GM19468 (cell line): Measurements from ENCODE around the gene SLC12A8.

Experiments
- ATAC-seq: cut with Tn5 transposase; IDR thresholded peaks from one replicate; pipeline ENCODE4 v1.9.1; 2021; ENCODE audit warnings: mild to moderate bottlenecking, moderate library complexity, moderate number of reproducible peaks; ENCODE audit not compliant: unreplicated experiment; ENCODE audit errors: extremely low read depth

The SLC12A8 gene

DNA sequence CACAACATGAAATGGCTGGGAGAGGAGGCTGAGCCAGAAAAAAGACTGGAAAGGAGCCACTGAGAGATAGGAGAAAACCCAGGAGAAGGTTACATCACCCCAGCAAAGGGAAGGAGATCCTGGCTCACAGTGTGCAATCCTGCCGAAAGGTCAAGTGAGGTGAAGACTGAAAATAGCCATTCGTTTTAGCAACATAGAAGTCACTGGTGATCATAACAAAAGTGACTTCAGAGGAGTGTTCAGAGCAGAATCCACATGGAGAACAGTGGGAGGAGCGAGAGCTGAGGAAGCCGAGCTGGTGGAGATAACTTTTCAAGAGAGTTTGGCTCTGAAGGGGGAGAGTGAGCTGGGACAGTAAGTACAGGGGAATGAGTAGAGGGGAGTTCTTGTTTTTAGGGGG lies 151.4 kb downstream of the SLC12A8 start:
- no peak for ATAC-seq

GRCh38 chr3:125059488-125060245 lies 152.9 kb downstream of the SLC12A8 start:
- ATAC-seq: no peak

DNA sequence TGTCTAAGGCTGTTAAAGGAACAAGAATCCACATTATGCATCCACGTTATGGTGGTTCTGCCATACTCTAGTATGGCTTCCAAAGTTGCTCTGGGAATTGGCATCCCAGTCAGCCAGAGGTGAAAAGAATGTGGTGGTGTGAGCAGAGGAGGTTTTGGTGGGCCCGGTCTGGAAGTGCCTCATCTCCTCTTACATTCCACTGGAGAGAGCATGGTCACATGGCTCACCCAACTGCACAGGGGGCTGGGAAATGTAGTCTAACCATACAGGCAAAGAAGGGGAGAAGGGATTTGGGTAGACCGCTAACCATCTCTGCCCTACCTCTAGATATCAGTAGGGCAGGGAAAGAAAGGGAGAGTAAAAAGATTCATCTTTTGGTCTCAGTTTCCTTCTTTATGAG lies 153.6 kb downstream of the SLC12A8 start:
- no peak for ATAC-seq

DNA sequence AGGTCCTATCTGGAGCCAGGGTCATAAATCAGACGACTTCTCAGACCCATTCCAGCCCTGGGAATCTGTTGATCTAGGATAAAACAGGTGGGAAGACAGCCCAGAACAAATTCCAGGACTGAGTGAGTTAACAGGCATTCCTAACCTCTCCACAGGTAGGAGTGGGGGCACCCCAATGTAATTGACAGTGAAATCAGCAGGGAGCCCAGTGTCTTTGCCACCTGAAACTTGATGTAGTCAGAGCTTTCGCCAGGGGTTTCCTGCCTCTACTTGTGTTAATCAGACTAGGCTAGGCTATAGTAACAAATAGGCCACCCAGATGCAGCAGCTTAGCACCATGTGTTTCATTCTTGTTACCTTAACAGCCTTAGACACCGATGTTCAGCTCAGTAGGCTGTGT lies 154.0 kb downstream of the SLC12A8 start:
- ATAC-seq: no peak

DNA sequence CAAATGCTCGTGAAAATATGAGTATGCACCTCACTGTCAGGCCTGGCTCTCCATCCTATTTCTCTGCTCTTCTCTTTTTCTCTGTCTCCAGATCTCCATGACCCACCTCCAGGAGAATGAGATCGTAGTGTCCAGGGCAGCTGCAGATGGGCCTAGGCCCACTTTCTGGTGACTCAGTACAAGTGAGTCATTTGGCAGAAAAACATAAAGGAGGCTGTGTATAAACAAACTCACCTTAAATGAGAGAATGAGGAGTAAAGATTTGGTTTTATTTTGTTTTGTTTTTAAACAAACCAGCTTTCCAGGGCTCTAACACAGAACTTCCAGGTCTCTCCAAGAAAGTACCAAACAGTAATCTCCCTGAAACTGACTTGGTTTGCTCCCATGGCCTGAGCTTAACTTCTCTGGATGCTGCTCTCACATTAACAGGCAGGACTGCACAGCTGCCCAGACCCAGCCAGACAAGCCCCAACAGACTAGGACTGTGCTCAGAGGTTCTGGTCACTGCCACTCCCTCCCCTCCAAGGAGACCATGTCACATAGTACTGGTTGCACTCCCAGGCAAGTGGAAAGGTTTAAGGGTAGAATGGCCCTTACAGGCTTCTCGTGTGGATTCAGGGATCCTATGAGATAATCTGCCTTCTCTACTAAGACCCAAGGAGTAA lies 155.2 kb downstream of the SLC12A8 start:
- ATAC-seq: no peak

- ATAC-seq: no peak
Observed at GRCh38 chr3:125055913-125056745, 156.4 kb downstream of the SLC12A8 start, which contains the start of gene HEG1. Gene HEG1 (minus strand): TSS chr3:125055997. CDS start chr3:125055890, 107 bp downstream.

DNA sequence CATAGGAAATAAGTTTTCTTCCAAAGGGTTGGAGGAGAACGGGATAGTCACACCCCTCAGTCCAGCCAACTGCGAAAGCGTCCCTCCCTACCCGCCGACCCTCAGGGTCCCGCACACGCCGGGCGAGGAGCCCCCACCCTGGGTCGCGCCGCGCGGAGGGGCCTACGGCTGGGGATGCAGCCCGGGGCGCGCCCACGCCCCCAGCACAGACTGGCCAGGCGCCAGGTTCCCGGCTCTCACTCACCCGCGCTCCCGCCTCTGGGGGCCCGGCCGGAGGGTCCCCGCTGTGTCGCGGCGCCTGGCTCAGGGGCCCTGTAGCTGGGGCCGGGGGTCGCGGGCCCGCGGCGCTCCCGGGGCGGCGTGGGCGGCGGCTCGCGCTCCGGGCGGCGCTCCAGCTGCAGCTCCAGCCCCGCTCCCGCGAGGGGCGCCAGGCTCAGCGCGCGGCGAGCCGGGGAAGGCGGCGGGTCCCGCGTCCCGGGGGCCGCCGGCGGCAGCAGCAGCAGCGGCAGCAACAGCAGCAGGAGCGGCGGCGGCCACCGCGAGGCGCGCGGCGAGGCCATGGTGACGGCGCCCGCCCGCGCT lies 157.1 kb downstream of the SLC12A8 start:
- ATAC-seq: no peak

DNA sequence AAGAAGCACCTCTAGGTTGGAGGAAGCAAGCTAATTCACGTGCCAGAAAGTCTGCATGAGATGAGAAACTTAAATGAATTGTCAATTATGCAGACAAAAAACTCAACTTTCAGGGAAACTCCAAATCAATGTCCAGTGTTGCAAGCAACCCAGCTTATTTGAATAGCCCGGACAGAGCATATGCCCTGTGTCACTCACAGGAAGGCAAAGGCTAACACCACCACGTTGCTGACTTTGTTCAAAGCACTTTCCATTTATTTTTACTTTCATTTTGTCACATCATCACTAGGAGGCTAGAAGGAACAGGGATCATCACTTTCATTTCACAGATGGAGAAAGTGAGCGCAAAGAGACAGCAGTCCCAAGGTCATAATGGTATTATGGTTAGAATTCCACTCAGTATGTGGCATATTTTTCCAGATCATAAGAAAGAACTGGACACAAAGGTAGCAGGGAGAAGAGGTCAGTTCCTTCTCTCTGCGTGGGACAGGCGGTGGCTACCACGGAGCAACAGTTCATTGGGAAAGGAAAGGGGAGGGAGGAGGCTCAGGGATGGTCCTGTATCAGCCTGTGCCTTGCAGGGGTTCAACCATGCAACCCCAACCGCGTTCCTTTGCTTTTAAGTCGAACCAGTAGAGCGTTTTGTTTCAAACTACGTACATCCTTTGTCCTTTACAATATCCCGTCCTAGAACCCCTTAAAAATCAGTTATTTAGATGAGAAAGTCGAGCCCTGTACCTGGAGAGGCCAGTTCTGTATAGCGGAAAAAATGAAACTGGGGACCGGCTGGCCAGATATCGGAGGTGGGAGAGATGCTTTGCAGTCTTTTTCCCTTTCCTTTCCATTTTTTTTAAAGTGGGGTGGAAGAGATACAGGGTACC lies 157.9 kb downstream of the SLC12A8 start:
- ATAC-seq: no peak

GRCh38 chr3:125054062-125054448 lies 158.5 kb downstream of the SLC12A8 start:
- ATAC-seq: no peak

- ATAC-seq: no peak
Observed at GRCh38 chr3:125053304-125053699, 159.2 kb downstream of the SLC12A8 start.

DNA sequence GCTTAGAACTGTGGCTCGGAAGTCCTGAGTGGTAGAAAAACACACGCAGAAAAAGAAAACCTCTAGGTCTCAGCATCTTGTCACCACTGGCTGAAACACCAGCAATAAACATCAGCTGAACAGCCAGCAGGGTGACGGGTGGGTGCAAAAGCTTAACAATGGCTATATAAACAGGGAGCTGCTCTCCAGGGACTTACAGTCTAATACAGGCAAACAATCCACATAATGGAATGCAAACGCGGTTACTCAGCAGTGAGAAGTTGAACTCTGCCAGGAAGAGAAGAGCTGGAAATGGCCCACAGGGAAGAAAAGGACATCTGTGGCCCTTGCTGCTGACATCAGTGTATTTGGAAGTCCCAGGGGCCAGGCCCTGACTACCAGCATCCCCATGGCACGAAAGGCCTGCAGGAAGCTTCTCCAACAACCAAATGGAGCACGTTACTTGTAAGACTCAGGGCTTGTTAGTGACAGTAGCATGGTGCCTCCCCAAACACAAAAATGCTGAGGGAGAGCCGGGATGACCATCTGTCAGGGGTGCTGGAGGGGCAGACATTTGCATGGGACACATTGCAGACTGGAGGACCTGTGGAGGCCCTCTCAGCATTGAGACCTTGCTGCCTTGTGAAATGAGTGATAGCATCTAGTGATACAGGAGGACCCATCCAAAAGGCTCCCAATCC lies 159.8 kb downstream of the SLC12A8 start:
- no peak for ATAC-seq

- no peak for ATAC-seq
Observed at GRCh38 chr3:125051715-125052581, 160.6 kb downstream of the SLC12A8 start.

GRCh38 chr3:125051205-125051604 lies 161.3 kb downstream of the SLC12A8 start:
- ATAC-seq: no peak

GRCh38 chr3:125050488-125051090 lies 162.0 kb downstream of the SLC12A8 start:
- ATAC-seq: no peak

DNA sequence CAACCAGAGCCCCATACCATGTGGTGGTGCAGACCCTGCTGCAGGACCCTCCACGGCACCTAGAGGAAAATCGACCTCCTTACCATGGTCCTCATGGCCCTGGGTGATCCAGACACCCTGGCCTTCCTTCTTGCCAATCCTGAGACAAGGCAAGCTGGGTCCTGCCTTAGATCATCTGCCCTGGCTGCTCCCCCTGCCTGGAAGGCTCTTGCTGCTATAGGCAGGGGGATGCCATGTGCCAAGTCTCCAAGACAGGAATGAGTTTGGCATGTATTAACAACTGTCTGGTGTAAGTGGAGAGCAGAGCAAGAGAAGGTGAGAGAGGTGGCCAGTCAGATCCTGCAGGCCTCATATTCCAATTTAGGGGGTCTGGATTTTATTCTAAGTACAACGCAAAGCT lies 164.3 kb downstream of the SLC12A8 start:
- no peak for ATAC-seq

GRCh38 chr3:125045965-125046364 lies 166.6 kb downstream of the SLC12A8 start:
- ATAC-seq: no peak

- no peak for ATAC-seq
Observed at GRCh38 chr3:125045194-125045593, 167.4 kb downstream of the SLC12A8 start.
